GM12872 (cell line): ENCODE measurements around the gene CPNE6.

Source experiments
- CTCF ChIP-seq: IDR thresholded peaks from 3 replicates; pipeline ENCODE4 v1.5.1; 2011; ENCODE audit warnings: low read depth, mild to moderate bottlenecking, low read length, moderate library complexity; ENCODE audit not compliant: insufficient read depth

Gene CPNE6

DNA sequence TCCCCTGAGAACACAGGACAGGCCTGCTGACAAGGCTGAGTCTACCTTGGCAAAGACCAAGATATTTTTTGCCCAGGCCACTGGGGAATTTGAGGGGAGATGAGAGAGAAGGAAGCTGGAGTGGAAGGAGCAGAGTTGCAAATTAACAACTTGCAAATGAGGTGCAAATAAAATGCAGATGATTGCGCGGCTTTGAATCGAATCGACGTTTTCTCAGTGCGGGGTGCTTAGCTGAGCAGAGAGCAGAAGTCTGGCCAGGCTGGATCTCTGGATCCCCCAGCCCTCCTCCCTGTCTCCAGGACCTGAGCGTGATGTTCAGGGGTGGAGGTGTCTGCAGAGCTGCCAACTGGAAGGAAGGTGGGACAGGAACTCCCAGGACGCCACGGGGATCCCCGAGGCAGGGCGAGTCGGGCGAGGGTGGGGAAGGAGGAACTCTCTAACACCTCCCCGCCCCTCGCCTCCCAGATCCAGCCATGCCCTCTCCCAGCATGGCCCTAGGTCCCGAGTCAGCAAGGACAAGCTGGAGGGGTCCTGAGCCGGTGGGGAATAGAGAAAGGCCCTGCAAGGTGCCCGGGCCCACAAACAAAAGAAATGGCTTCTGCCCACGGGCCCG, 20.1 kb upstream of the CPNE6 start:
- TF ChIP-seq CTCF, result no peak

GRCh38 chr14:24051789-24052655, 19.3 kb upstream of the CPNE6 start, which contains the start of gene CARMIL3:
TSS of gene CARMIL3 (plus strand) at chr14:24052009. CDS start at chr14:24052154, 145 bp downstream.
- no peak for TF ChIP-seq CTCF

DNA sequence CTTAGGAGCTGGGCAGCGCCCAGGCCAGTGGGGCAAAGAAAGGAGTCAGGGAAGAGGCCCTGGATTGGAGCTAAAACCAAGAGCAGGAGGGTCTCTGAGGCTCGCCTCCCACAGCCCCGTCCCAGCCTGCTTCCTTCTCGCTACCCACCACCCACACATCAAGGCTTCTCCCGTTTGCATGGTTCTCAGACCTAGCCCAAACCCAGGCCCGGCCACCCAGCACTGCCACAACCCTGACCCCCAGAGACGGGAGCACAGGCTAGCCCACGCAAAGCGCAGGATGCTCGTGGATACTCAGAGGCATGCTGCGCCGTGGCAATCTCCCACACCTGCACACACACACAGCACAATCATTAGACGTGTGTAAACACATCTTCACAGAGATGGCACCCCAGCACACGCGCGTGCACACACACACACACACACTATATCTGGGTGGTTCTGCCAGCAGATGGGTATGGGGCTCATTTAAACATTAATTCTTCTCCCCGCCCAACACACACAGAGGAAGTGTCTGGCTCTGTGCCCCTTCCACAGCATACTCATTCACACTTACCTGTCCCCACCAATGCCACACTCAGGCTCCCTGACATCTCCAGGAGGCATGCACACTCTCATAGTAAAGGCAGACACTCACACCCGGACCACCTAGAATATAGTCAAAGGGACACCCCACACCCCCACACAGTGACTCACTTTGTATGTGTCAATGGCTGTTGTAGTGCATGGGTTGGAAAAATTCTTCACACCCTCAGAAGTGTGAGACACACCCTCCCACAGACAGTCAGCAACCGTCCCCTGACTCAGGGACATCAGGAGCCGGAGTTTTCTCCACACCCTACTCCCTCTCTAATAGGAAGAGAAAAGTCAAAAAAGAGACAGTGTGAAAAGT, 18.5 kb upstream of the CPNE6 start:
- no peak for TF ChIP-seq CTCF

- TF ChIP-seq CTCF, result no peak
These were observed 17.6 kb upstream of the CPNE6 start for GRCh38 chr14:24053548-24054323.

DNA sequence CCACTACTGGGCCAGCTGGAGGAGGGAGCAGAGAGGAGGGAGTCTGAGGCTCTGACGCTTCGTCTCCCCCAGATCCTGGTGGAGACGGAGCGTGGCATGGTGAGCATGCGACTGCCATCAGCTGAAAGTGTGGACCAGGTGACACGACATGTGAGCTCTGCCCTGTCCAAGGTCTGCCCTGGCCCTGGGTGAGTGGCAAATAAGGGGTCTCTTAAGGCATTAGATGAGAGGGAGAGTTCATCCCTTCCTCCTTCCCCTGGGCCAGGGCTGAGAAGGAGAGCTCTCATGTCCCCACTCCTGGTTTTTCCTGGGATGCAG, 17.1 kb upstream of the CPNE6 start:
- no peak for TF ChIP-seq CTCF

DNA sequence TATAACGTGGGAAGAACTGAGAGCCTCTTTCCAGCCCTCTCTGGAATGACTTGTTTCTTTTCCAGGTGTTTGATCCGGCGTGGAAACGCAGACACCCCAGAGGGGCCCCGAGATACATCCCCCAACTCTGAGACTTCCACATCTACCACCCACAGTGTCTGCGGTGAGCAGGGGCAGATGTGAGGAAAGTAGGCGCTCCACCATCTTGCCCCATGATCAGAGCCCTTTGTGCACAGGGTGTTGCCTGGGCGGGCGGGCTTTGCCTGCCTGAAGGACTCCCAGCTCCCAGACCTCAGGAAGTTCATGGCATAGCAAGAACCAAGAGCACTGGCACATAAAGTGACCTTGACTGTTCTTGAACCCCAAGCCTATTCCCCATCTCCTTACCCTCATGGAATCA, 16.7 kb upstream of the CPNE6 start:
- TF ChIP-seq CTCF, result no peak
